AG04449 (cell line): ENCODE results near the gene CLCN1.

Experiments used
- CTCF ChIA-PET: fragments of 350-600 bp; formaldehyde crosslinking; extraction: SDS; loops from one replicate; lab custom pipeline; 2021; ENCODE audit warnings: antibody characterized with exemption; lab: Yijun Ruan, JAX
- POLR2A ChIA-PET: fragments of 400-600, 350-600 bp; formaldehyde crosslinking; extraction: SDS; loops from one replicate; lab custom pipeline; 2020; ENCODE audit warnings: antibody characterized with exemption, inconsistent platforms; lab: Yijun Ruan, JAX
- DNase-seq: peaks from one replicate; pipeline ENCODE4 v3.0.0-alpha.2; 2010; ENCODE audit warnings: low read depth, low spot score
- H3K4me3 ChIP-seq: 2 replicates; pipeline ENCODE4 v1.5.1; 2011; ENCODE audit warnings: low read depth, mild to moderate bottlenecking, control low read depth, low read length
- TF ChIP-seq, protein P1 (sequence below): IDR thresholded peaks from one replicate; pipeline ENCODE4 v1.5.1; 2011; ENCODE audit warnings: mild to moderate bottlenecking, moderate library complexity, low read length, control low read depth, inconsistent platforms; ENCODE audit not compliant: insufficient read depth; ENCODE audit errors: missing control alignments

CLCN1 gene

DNA sequence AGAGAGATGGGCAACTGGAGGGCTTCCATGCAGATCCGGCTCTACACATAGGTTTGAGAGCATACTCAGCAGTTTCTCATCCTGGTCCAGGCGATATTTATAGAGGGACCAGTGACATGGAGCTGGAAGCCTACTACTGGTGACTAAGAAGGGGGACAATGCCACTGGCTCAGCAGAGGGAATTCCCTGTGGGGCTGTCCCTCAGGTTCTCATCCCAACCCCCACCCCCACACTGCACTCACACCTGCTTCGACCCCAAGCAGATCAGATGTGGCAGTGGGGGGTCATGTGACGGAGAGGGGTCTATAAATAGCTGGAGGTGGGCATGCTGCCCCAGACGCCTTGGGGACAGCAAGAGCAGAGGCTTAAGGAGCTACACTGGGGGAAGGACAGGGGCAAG is at the start of gene CLCN1:
CLCN1 (plus strand) TSS at position 336 of the 400 bp plus-strand sequence. CDS start 102 bp downstream, outside the sequence.
- ChIA-PET CTCF (interaction anchor here (0.5 to 2.3 kb wide), 3 partner anchors 9 to 65 kb away, joined by 3 to 11 read pairs (median 3); no protein-coding TSS in a partner anchor), POLR2A (interaction anchor here (0.6 kb wide), 1 partner anchor 42 kb away, joined by 3 read pairs; no protein-coding TSS in a partner anchor)
- TF ChIP-seq, protein P1, sequence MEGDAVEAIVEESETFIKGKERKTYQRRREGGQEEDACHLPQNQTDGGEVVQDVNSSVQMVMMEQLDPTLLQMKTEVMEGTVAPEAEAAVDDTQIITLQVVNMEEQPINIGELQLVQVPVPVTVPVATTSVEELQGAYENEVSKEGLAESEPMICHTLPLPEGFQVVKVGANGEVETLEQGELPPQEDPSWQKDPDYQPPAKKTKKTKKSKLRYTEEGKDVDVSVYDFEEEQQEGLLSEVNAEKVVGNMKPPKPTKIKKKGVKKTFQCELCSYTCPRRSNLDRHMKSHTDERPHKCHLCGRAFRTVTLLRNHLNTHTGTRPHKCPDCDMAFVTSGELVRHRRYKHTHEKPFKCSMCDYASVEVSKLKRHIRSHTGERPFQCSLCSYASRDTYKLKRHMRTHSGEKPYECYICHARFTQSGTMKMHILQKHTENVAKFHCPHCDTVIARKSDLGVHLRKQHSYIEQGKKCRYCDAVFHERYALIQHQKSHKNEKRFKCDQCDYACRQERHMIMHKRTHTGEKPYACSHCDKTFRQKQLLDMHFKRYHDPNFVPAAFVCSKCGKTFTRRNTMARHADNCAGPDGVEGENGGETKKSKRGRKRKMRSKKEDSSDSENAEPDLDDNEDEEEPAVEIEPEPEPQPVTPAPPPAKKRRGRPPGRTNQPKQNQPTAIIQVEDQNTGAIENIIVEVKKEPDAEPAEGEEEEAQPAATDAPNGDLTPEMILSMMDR, result no peak
- no peak within 1 kb of the TSS for H3K4me3 ChIP-seq
- DNase-seq, result no peak

- H3K4me3 ChIP-seq, result no peak overlapping the region
- TF ChIP-seq, protein P1, result no peak
- CTCF ChIA-PET, result no interaction called here
- POLR2A ChIA-PET, result no interaction called here
- no peak for DNase-seq
Measured at GRCh38 chr7:143269251-143269650, 46.7 kb upstream of the CLCN1 start.

- POLR2A ChIA-PET, result no interaction called here
- CTCF ChIA-PET, result interaction anchor here (1.0 to 1.8 kb wide), 2 partner anchors 31 to 56 kb away, joined by 5 to 9 read pairs; no protein-coding TSS in a partner anchor
- TF ChIP-seq, protein P1, result no peak
Measured at GRCh38 chr7:143271240-143271639, 44.7 kb upstream of the CLCN1 start.

DNA sequence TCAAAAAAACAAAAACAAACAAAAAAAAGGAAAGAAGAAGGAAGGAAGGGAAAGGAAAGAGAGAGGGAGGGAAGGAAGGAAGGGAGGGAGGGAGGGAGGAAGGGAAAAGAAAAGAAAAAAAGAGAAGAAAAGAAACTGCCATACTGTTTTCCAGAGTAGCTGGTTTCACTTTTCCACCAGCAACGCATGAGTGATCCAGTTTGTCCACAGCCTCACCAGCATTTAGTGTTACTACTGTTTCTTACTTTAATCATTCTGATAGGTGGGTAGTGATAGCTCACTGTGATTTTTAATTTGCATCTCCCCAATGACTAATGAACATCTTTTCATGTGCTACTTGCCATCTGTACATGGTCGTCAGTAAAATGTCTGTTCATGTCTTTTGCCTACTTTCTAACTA is 43.0 kb upstream of the CLCN1 start:
- no peak for DNase-seq
- ChIA-PET POLR2A (no interaction called here), CTCF (interaction anchor here (0.9 to 1.8 kb wide), 2 partner anchors 9 to 32 kb away, joined by 5 to 9 read pairs; partner anchors contain the start of gene GSTK1)
- TF ChIP-seq, protein P1, result no peak
- no peak overlapping the region for H3K4me3 ChIP-seq

More at GRCh38 chr7:143271240-143271639, 44.7 kb upstream of the CLCN1 start:
- no peak for DNase-seq
- H3K4me3 ChIP-seq, result no peak overlapping the region

DNA sequence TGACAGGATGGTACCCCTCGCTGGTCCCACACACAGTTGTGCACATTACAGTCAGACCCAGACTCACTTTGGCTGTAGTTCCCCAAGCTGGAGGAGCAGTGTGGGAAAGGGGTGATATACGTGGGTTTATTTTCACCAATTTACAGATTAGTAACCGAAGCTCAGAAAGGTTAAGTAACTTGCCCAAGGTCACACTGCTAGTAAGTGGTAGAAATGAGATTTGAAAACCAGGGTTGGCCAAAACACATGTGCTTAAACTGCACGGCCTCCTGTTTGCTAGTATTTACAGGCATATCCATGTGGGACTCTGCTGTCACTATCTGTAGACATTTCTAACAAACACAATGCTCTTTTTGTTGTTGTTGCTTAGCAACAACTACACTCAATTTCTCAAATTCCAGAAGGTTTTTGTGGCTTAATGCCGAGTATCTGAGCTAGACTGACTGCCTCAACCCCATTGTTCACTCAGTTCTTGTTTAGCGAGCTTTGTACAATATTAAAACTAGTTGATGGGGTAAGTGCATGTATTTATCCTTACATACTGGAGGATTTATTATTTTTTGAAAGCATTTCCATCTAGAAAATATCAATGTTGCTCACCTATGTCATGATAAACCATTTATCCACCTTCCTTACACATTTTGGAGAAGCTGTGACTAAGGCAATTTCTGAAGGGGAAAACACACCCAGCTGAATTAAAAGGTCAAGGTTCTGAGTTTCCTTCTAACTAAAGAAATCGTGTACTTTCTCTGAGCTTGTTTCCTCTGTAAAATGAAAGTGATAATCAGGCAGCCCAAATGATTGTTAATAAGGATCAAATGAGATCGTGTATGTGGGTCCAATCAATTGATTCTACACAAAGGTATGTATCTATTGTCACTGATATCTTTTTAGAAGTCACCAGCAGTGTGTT is 36.5 kb upstream of the CLCN1 start:
- POLR2A ChIA-PET, result no interaction called here
- TF ChIP-seq, protein P1, result no peak
- no peak for DNase-seq
- H3K4me3 ChIP-seq, result no peak overlapping the region
- CTCF ChIA-PET, result interaction anchor here (1.2 to 2.0 kb wide), 4 partner anchors 8 to 137 kb away, joined by 3 to 8 read pairs (median 5); partner anchors contain the start of genes CASP2 and GSTK1

GRCh38 chr7:143280160-143280559 is 35.8 kb upstream of the CLCN1 start:
- TF ChIP-seq, protein P1, result no peak
- POLR2A ChIA-PET, result no interaction called here
- no peak for DNase-seq
- CTCF ChIA-PET, result interaction anchor here (1.2 to 2.0 kb wide), 4 partner anchors 8 to 136 kb away, joined by 3 to 8 read pairs (median 5); partner anchors contain the start of genes CASP2 and GSTK1
- H3K4me3 ChIP-seq, result no peak overlapping the region
